Effector memory CD4-positive, alpha-beta T cell (primary cell): ENCODE results near the gene TBATA.

ENCODE experiments used
- DNase-seq, 3 donors: peaks; one replicate each; pipeline ENCODE4 v3.0.0-alpha.2; 2020
- H3K27ac ChIP-seq: 2 replicates; pipeline ENCODE4 v1.7.0; 2013; ENCODE audit warnings: mild to moderate bottlenecking, low read length, moderate library complexity; ENCODE audit not compliant: insufficient read depth, poor library complexity, severe bottlenecking
- H3K27me3 ChIP-seq: replicated peaks from 2 replicates; pipeline ENCODE4 v1.7.0; 2013; ENCODE audit warnings: mild to moderate bottlenecking, low read length; ENCODE audit not compliant: insufficient read depth, control insufficient read depth, poor library complexity, severe bottlenecking
- H3K36me3 ChIP-seq: 2 replicates; pipeline ENCODE4 v1.7.0; 2013; ENCODE audit warnings: mild to moderate bottlenecking, low read length, moderate library complexity; ENCODE audit not compliant: control insufficient read depth, insufficient read depth
- H3K4me1 ChIP-seq: 2 replicates; pipeline ENCODE4 v1.7.0; 2013; ENCODE audit warnings: low read length, mild to moderate bottlenecking; ENCODE audit not compliant: control insufficient read depth, insufficient read depth, poor library complexity, severe bottlenecking
- H3K4me3 ChIP-seq: 2 replicates; pipeline ENCODE4 v1.7.0; 2013; ENCODE audit warnings: low read length, low read depth, mild to moderate bottlenecking; ENCODE audit not compliant: insufficient read depth, poor library complexity, severe bottlenecking
- H3K9me3 ChIP-seq: 2 replicates; pipeline ENCODE4 v1.7.0; 2013; ENCODE audit warnings: mild to moderate bottlenecking, low read length, moderate library complexity; ENCODE audit not compliant: control insufficient read depth

TBATA gene

GRCh38 chr10:70780370-70780760, 4.8 kb downstream of the TBATA start:
- no peaks in the 10 kb centered on the region for H3K27me3 ChIP-seq
- no peak overlapping the region for H3K27ac ChIP-seq
- H3K9me3 ChIP-seq: no peaks in the 10 kb centered on the region
- no peaks in the 10 kb centered on the region for H3K36me3 ChIP-seq
- H3K4me1 ChIP-seq: no peaks in the 10 kb centered on the region
- H3K4me3 ChIP-seq: no peak overlapping the region
- no peak for DNase-seq

- Histone ChIP-seq H3K36me3 (no peaks in the 10 kb centered on the region), H3K27ac (no peak overlapping the region), H3K27me3 (no peaks in the 10 kb centered on the region), H3K4me3 (no peak overlapping the region), H3K9me3 (no peaks in the 10 kb centered on the region), H3K4me1 (no peaks in the 10 kb centered on the region)
- DNase-seq: no peak
Measured at GRCh38 chr10:70779511-70780369, 5.4 kb downstream of the TBATA start.

GRCh38 chr10:70779088-70779487, 6.1 kb downstream of the TBATA start:
- Histone ChIP-seq H3K4me1 (no peaks in the 10 kb centered on the region), H3K27ac (no peak overlapping the region), H3K4me3 (no peak overlapping the region), H3K36me3 (no peaks in the 10 kb centered on the region), H3K9me3 (no peaks in the 10 kb centered on the region), H3K27me3 (no peaks in the 10 kb centered on the region)
- DNase-seq: no peak

GRCh38 chr10:70778267-70778924, 6.8 kb downstream of the TBATA start:
- Histone ChIP-seq H3K36me3 (no peaks in the 10 kb centered on the region), H3K27ac (no peak overlapping the region), H3K4me1 (no peaks in the 10 kb centered on the region), H3K27me3 (no peaks in the 10 kb centered on the region), H3K9me3 (no peaks in the 10 kb centered on the region), H3K4me3 (no peak overlapping the region)
- DNase-seq: no peak

GRCh38 chr10:70777063-70777875, 7.9 kb downstream of the TBATA start:
- Histone ChIP-seq H3K9me3 (no peaks in the 10 kb centered on the region), H3K4me3 (no peak overlapping the region), H3K36me3 (no peaks in the 10 kb centered on the region), H3K4me1 (no peaks in the 10 kb centered on the region), H3K27ac (no peak overlapping the region), H3K27me3 (no peaks in the 10 kb centered on the region)
- no peak for DNase-seq

- H3K36me3 ChIP-seq: no peaks in the 10 kb centered on the region
- no peak overlapping the region for H3K4me3 ChIP-seq
- DNase-seq: no peak
- H3K27me3 ChIP-seq: no peaks in the 10 kb centered on the region
- H3K27ac ChIP-seq: no peak overlapping the region
- H3K9me3 ChIP-seq: no peaks in the 10 kb centered on the region
- no peaks in the 10 kb centered on the region for H3K4me1 ChIP-seq
Measured at GRCh38 chr10:70776455-70777005, 8.6 kb downstream of the TBATA start.

GRCh38 chr10:70775679-70776454, 9.3 kb downstream of the TBATA start:
- no peak for DNase-seq
- Histone ChIP-seq H3K4me1 (no peaks in the 10 kb centered on the region), H3K27ac (no peak overlapping the region), H3K4me3 (no peak overlapping the region), H3K27me3 (no peaks in the 10 kb centered on the region), H3K36me3 (no peaks in the 10 kb centered on the region), H3K9me3 (no peaks in the 10 kb centered on the region)

GRCh38 chr10:70774810-70775678, 10.1 kb downstream of the TBATA start:
- H3K4me3 ChIP-seq: no peak overlapping the region
- no peak overlapping the region for H3K27ac ChIP-seq
- no peaks in the 10 kb centered on the region for H3K27me3 ChIP-seq
- H3K4me1 ChIP-seq: no peaks in the 10 kb centered on the region
- no peak for DNase-seq
- H3K36me3 ChIP-seq: no peaks in the 10 kb centered on the region
- no peaks in the 10 kb centered on the region for H3K9me3 ChIP-seq
